OCI-LY7 (cell line): ENCODE data around the gene KDM4B. TPM values are rescaled to one million over a fixed set of nuclear protein-coding genes. Genes with fewer than 3 reads are reported as not detected.

Experiments
- BruUV-seq: library from RNA; stranded (reverse); fragments of 400-500 nt; replicated peaks from 2 replicates; lab custom pipeline; 2021; lab: Mats Ljungman, UMichigan
- CTCF ChIA-PET: fragments of 300-600 bp; sonication (Branson Sonifier 250); formaldehyde crosslinking; loops from one replicate; lab custom pipeline; 2022; ENCODE audit warnings: antibody characterized with exemption; ENCODE audit not compliant: unreplicated experiment; lab: Charles Lee
- POLR2A ChIA-PET: fragments of 300-600 bp; sonication (Branson Sonifier 250); formaldehyde crosslinking; loops from one replicate; lab custom pipeline; 2022; ENCODE audit warnings: antibody characterized with exemption; lab: Charles Lee
- DNase-seq: peaks from one replicate; pipeline ENCODE4 v3.0.0-alpha.2; 2015; ENCODE audit warnings: low spot score
- H2AFZ ChIP-seq: fragments of 200-600 bp; sonication (generic), shearing (Covaris generic); 2 replicates; pipeline ENCODE4 v1.6.1; 2014; ENCODE audit warnings: mild to moderate bottlenecking, antibody characterized with exemption, low read length, moderate library complexity
- H3K27ac ChIP-seq: fragments of 200-600 bp; sonication (generic); 2 replicates; pipeline ENCODE4 v1.5.1; 2014; ENCODE audit warnings: mixed run types, low read depth, mild to moderate bottlenecking, moderate library complexity, low read length, inconsistent platforms; ENCODE audit not compliant: poor library complexity, severe bottlenecking
- H3K36me3 ChIP-seq: fragments of 200-600 bp; sonication (generic); 2 replicates; pipeline ENCODE4 v1.6.1; 2014; ENCODE audit warnings: mild to moderate bottlenecking, antibody characterized with exemption, low read length, moderate library complexity, mixed read lengths; ENCODE audit not compliant: insufficient read depth
- H3K4me1 ChIP-seq: fragments of 200-600 bp; sonication (generic); 2 replicates; pipeline ENCODE4 v1.5.1; 2014; ENCODE audit warnings: mild to moderate bottlenecking, low read length; ENCODE audit not compliant: insufficient read depth, poor library complexity, severe bottlenecking
- H3K4me2 ChIP-seq: fragments of 200-600 bp; sonication (generic); 2 replicates; pipeline ENCODE4 v1.6.1; 2014; ENCODE audit warnings: mild to moderate bottlenecking, low read length
- H3K4me3 ChIP-seq: fragments of 200-600 bp; sonication (generic); 2 replicates; pipeline ENCODE4 v1.5.1; 2014; ENCODE audit warnings: mild to moderate bottlenecking, low read depth, low read length; ENCODE audit not compliant: poor library complexity, severe bottlenecking
- H3K79me2 ChIP-seq: fragments of 200-600 bp; sonication (generic); 2 replicates; pipeline ENCODE4 v1.6.1; 2016; ENCODE audit warnings: low read depth, mild to moderate bottlenecking, low read length, moderate library complexity, mixed read lengths; ENCODE audit not compliant: insufficient read depth
- H3K9me2 ChIP-seq: fragments of 200-600 bp; sonication (generic); 2 replicates; pipeline ENCODE4 v1.6.1; 2016; ENCODE audit warnings: mild to moderate bottlenecking, low read length, mixed read lengths; ENCODE audit not compliant: insufficient read depth
- H3K9me3 ChIP-seq: fragments of 200-600 bp; sonication (generic); 2 replicates; pipeline ENCODE4 v1.6.1; 2014; ENCODE audit warnings: mild to moderate bottlenecking, mixed run types, low read length, mixed read lengths
- H4K20me1 ChIP-seq: fragments of 200-600 bp; sonication (generic); 2 replicates; pipeline ENCODE4 v1.6.1; 2014; ENCODE audit warnings: mild to moderate bottlenecking, antibody characterized with exemption, low read length, moderate library complexity, mixed read lengths; ENCODE audit not compliant: insufficient read depth
- EZH2phosphoT487 ChIP-seq: fragments of 200-600 bp; sonication (generic); IDR thresholded peaks from 2 replicates; pipeline ENCODE4 v1.6.1; 2018; ENCODE audit warnings: low read depth, borderline replicate concordance, mild to moderate bottlenecking, mixed run types, antibody characterized with exemption, low read length, moderate library complexity, mixed read lengths
- intact Hi-C: fragments of 100-400 bp; cut with micrococcal nuclease; formaldehyde crosslinking; loops from one replicate; pipeline ENCODE4 v1.10.0; 2022; ENCODE audit not compliant: unreplicated experiment
- total RNA-seq, 2 experiments: library from RNA; depleted of rRNA in 1 of 2; stranded (reverse); fragments of >200 nt in 1 of 2; shearing (Covaris generic) in 1 of 2; gene quantifications; 2 replicates each; pipeline ENCODE4 v1.2.3, GENCODE V29; 2014 to 2022
- TF ChIP-seq, protein P1 (sequence below): fragments of 200-600 bp; sonication (generic); conservative IDR thresholded peaks from 2 replicates; pipeline ENCODE4 v1.5.1; 2014; ENCODE audit warnings: mild to moderate bottlenecking, antibody characterized with exemption, low read length, moderate library complexity, mixed read lengths

The KDM4B gene
- total RNA-seq, 2 experiments from 2014 or later: 24.3 to 44.2 TPM

- Histone ChIP-seq H3K4me2 (no peak overlapping the region), H4K20me1 (no peaks in the 10 kb centered on the region), H3K4me3 (no peak overlapping the region), H3K27ac (no peak overlapping the region), H3K36me3 (no peaks in the 10 kb centered on the region), H3K79me2 (no peaks in the 10 kb centered on the region), H3K9me3 (no peaks in the 10 kb centered on the region), H3K9me2 (no peaks in the 10 kb centered on the region), H3K4me1 (no peaks in the 10 kb centered on the region), H2AFZ (no peak overlapping the region)
- BruUV-seq: no TSS peak
- intact Hi-C loops: no loop called here
- TF ChIP-seq, protein P1, sequence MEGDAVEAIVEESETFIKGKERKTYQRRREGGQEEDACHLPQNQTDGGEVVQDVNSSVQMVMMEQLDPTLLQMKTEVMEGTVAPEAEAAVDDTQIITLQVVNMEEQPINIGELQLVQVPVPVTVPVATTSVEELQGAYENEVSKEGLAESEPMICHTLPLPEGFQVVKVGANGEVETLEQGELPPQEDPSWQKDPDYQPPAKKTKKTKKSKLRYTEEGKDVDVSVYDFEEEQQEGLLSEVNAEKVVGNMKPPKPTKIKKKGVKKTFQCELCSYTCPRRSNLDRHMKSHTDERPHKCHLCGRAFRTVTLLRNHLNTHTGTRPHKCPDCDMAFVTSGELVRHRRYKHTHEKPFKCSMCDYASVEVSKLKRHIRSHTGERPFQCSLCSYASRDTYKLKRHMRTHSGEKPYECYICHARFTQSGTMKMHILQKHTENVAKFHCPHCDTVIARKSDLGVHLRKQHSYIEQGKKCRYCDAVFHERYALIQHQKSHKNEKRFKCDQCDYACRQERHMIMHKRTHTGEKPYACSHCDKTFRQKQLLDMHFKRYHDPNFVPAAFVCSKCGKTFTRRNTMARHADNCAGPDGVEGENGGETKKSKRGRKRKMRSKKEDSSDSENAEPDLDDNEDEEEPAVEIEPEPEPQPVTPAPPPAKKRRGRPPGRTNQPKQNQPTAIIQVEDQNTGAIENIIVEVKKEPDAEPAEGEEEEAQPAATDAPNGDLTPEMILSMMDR: no peak
- TF ChIP-seq EZH2phosphoT487: no peak
- no peak for DNase-seq
- POLR2A ChIA-PET: no interaction called here
- CTCF ChIA-PET: no interaction called here
Observed at GRCh38 chr19:5112175-5112574, 143.3 kb downstream of the KDM4B start.

DNA sequence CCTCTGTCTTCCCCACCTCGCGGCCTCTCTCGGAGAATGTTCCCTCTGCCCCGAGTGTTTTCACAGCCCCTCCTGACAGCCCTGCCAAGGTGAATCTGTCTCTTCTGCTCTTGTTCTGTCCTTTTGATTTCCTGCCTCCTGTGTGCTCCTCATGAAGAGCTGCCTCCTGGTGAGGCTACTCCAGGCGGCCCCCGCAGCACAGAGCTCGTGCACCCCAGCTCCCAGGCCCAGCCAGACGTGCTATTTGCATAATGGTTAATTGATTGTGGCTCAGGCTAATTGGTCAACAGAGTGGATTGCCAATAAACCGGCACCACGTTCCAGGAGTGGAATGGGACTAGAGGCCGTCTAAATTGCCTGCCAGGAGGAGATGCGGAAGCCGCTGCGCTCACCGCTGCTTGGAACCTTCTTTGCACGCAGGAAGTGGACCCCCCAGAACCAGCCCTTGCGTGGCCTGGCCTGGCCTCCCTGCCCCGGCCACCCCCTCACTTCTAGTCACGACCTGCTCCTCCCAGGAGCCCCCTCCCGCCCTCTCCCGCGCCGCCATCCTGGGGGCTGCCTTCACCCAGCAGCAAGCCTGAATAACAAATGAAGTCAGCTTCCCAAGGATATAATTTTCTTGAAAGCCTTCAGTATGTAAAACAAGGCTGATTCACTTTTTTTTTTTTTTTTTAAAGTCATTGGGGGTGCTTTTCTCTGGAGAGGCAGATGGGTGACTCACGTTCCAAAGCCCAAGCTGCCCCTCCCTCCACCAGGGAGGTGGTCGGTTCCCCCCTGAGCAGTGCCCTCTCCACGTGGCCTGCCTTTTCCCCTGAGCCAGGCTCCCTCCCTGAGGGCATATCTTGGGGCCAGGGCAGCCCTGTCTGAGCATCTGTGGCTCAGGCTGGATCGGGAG lies 144.0 kb downstream of the KDM4B start:
- no peaks in the 10 kb centered on the region for H4K20me1 ChIP-seq
- intact Hi-C loops: no loop called here
- POLR2A ChIA-PET: no interaction called here
- DNase-seq: no peak
- TF ChIP-seq, protein P1: no peak
- no peak for TF ChIP-seq EZH2phosphoT487
- no peaks in the 10 kb centered on the region for H3K79me2 ChIP-seq
- no peak overlapping the region for H2AFZ ChIP-seq
- CTCF ChIA-PET: no interaction called here
- H3K4me2 ChIP-seq: no peak overlapping the region
- no peak overlapping the region for H3K4me3 ChIP-seq
- no peaks in the 10 kb centered on the region for H3K4me1 ChIP-seq
- H3K9me2 ChIP-seq: no peaks in the 10 kb centered on the region
- no peak overlapping the region for H3K27ac ChIP-seq
- H3K36me3 ChIP-seq: no peaks in the 10 kb centered on the region
- BruUV-seq: no TSS peak
- no peaks in the 10 kb centered on the region for H3K9me3 ChIP-seq
